NCI-H187 (cell line): ENCODE data around the gene ZNF804A.

Experiments used
- DNase-seq, 2 experiments: peaks; one replicate each; lab custom pipeline; 2025; lab: John Stamatoyannopoulos, UW

ZNF804A gene

GRCh38 chr2:184611361-184612085, 13.2 kb downstream of the ZNF804A start:
- no peak for DNase-seq

GRCh38 chr2:184620367-184620766, 22.0 kb downstream of the ZNF804A start:
- DNase-seq: no peak

GRCh38 chr2:184624311-184624710, 26.0 kb downstream of the ZNF804A start:
- no peak for DNase-seq

GRCh38 chr2:184628051-184628450, 29.7 kb downstream of the ZNF804A start:
- no peak for DNase-seq

GRCh38 chr2:184633726-184634125, 35.4 kb downstream of the ZNF804A start:
- DNase-seq: no peak

- no peak for DNase-seq
Observed at GRCh38 chr2:184637781-184638180, 39.5 kb downstream of the ZNF804A start.

GRCh38 chr2:184644685-184645084, 46.4 kb downstream of the ZNF804A start:
- no peak for DNase-seq

- no peak for DNase-seq
Observed at GRCh38 chr2:184646177-184646576, 47.8 kb downstream of the ZNF804A start.

GRCh38 chr2:184646593-184646992, 48.3 kb downstream of the ZNF804A start:
- DNase-seq: no peak

GRCh38 chr2:184654945-184655344, 56.6 kb downstream of the ZNF804A start:
- no peak for DNase-seq

- DNase-seq: no peak
Observed at GRCh38 chr2:184677171-184677570, 78.8 kb downstream of the ZNF804A start.

GRCh38 chr2:184679219-184680018, 81.1 kb downstream of the ZNF804A start:
- DNase-seq: no peak

- no peak for DNase-seq
Observed at GRCh38 chr2:184680825-184681224, 82.5 kb downstream of the ZNF804A start.

- no peak for DNase-seq
Observed at GRCh38 chr2:184681642-184682321, 83.5 kb downstream of the ZNF804A start.

- DNase-seq: no peak
Observed at GRCh38 chr2:184683911-184684310, 85.6 kb downstream of the ZNF804A start.

- no peak for DNase-seq
Observed at GRCh38 chr2:184685999-184686841, 87.9 kb downstream of the ZNF804A start.

GRCh38 chr2:184689638-184690037, 91.3 kb downstream of the ZNF804A start:
- DNase-seq: no peak

GRCh38 chr2:184692141-184692734, 93.9 kb downstream of the ZNF804A start:
- DNase-seq: no peak

GRCh38 chr2:184696644-184697043, 98.3 kb downstream of the ZNF804A start:
- no peak for DNase-seq

- no peak for DNase-seq
Observed at GRCh38 chr2:184698476-184698875, 100.1 kb downstream of the ZNF804A start.

GRCh38 chr2:184721881-184722280, 123.6 kb downstream of the ZNF804A start:
- no peak for DNase-seq
